ENCODE data around the gene LRRC32. TPM values are rescaled to one million over a fixed set of nuclear protein-coding genes. Genes with fewer than 3 reads are reported as not detected.

The LRRC32 gene
- total RNA-seq, 2 experiments from 2014 or later, result 5.5 to 25.3 TPM

DNA sequence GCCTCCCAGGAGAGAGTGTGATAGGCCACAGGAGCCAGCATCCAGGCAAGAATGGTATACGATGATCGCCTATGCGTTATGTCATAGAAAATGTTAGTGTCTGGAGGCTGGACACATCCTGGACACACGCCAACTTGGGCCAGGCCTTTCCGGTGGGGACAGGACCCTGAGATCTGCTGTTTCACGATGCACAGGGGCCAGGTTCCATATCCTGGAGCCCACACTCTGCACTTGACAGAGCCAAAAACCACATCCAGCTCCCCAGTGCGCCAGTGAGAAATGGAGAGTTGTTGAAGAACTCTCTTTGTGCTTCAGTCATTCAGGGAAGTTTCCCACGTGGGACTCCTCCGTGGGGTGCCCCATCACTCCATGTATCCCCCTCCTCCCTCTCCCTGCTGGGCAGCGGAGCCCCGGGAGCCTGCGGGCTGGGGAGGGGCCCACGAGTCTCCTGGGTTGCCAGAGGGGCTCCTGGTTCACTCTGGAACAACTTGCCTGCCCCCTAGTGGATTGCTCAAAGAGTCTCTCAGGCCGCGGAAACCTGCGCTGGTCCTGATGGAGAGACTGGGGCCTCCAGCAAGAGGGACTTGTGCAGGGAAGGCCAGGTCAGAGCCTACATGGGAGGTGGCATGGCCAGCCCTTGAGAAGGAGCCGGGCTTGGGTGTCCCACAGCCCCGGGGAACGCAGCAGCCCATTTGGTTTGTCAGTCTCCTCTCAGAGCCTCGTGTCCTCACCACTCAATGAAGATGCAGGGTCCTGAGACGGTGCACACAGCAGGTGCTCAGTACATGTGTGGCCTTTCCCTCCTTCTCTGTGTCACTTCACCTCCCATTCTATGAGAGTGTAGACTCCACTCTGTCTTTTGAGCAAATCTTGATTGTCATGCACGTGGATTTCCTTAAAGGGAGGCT is 10.2 kb upstream of the LRRC32 start:
- TF ChIP-seq EZH2phosphoT487 (IDR thresholded peaks at IDR 0.05; ENCODE audit: borderline replicate concordance, low read depth, low read length) (no peak), CTCF (conservative IDR thresholded peaks at IDR 0.05; ENCODE audit: low read length) (peak; percentile 97)
- DNase-seq (ENCODE audit: low spot score), result peak; percentile 87
- no peaks in the 10 kb centered on the region for H3K79me2 ChIP-seq (ENCODE audit: insufficient read depth, low read depth, low read length)
- H3K4me2 ChIP-seq (ENCODE audit: low read length), result peak overlapping the region; percentile 53
- intact Hi-C loops (cut with micrococcal nuclease; ENCODE audit: unreplicated experiment), result loop anchor here (1.0 to 10.0 kb wide), 3 partner anchors 82 to 346 kb away; no protein-coding TSS in a partner anchor
- no peak overlapping the region for H3K4me3 ChIP-seq (ENCODE audit: low read depth, low read length, poor library complexity, severe bottlenecking)
- H4K20me1 ChIP-seq (ENCODE audit: insufficient read depth, low read length), result no peaks in the 10 kb centered on the region
- H3K27ac ChIP-seq (ENCODE audit: low read depth, low read length, poor library complexity, severe bottlenecking), result no peak overlapping the region
- ChIA-PET POLR2A (interaction anchor here (0.5 to 1.2 kb wide), 2 partner anchors 82 to 105 kb away, joined by 4 to 5 read pairs; no protein-coding TSS in a partner anchor), CTCF (ENCODE audit: unreplicated experiment) (interaction anchor here (0.6 to 1.4 kb wide), 4 partner anchors 82 to 103 kb away, joined by 3 to 11 read pairs (median 6); no protein-coding TSS in a partner anchor)
- H2AFZ ChIP-seq (ENCODE audit: low read length), result no peak overlapping the region; the same call in 1 of the 2 replicates
- no peaks in the 10 kb centered on the region for H3K36me3 ChIP-seq (ENCODE audit: insufficient read depth, low read length)
- no TSS peak for BruUV-seq (replicated peaks)
- peaks cover 52% of the 10 kb centered on the region for H3K4me1 ChIP-seq (ENCODE audit: insufficient read depth, low read length, poor library complexity, severe bottlenecking)
- no peaks in the 10 kb centered on the region for H3K9me3 ChIP-seq (ENCODE audit: low read length)
- no peaks in the 10 kb centered on the region for H3K9me2 ChIP-seq (ENCODE audit: insufficient read depth, low read length)

GRCh38 chr11:76678321-76678720 is 7.8 kb upstream of the LRRC32 start:
- Histone ChIP-seq H3K36me3 (ENCODE audit: insufficient read depth, low read length) (no peaks in the 10 kb centered on the region), H3K9me3 (ENCODE audit: low read length) (no peaks in the 10 kb centered on the region), H3K4me1 (ENCODE audit: insufficient read depth, low read length, poor library complexity, severe bottlenecking) (peaks cover 74% of the 10 kb centered on the region), H3K4me3 (ENCODE audit: low read depth, low read length, poor library complexity, severe bottlenecking) (no peak overlapping the region), H3K27ac (ENCODE audit: low read depth, low read length, poor library complexity, severe bottlenecking) (no peak overlapping the region), H2AFZ (ENCODE audit: low read length) (no peak overlapping the region), H3K4me2 (ENCODE audit: low read length) (no peak overlapping the region), H3K79me2 (ENCODE audit: insufficient read depth, low read depth, low read length) (no peaks in the 10 kb centered on the region), H3K9me2 (ENCODE audit: insufficient read depth, low read length) (no peaks in the 10 kb centered on the region), H4K20me1 (ENCODE audit: insufficient read depth, low read length) (no peaks in the 10 kb centered on the region)
- POLR2A ChIA-PET, result interaction anchor here (0.5 to 3.6 kb wide), 5 partner anchors 10 to 77 kb away, joined by 3 to 13 read pairs (median 5); no protein-coding TSS in a partner anchor
- DNase-seq (ENCODE audit: low spot score), result no peak
- intact Hi-C loops (cut with micrococcal nuclease; ENCODE audit: unreplicated experiment), result no loop called here
- no peak for TF ChIP-seq CTCF (conservative IDR thresholded peaks at IDR 0.05; ENCODE audit: low read length)
- no peak for TF ChIP-seq EZH2phosphoT487 (IDR thresholded peaks at IDR 0.05; ENCODE audit: borderline replicate concordance, low read depth, low read length)
- no TSS peak for BruUV-seq (replicated peaks)
- CTCF ChIA-PET (ENCODE audit: unreplicated experiment), result interaction anchor here (0.9 to 5.1 kb wide), 2 partner anchors 67 to 80 kb away, joined by 3 to 22 read pairs; no protein-coding TSS in a partner anchor

Data from OCI-LY7 (cell line).